IPS DF 4.7 (cell line): ENCODE measurements around the gene CHRNA4.
"Not testable (repeated sequence)": the region's sequence is repeated elsewhere in the genome, so short reads cannot be mapped to it uniquely, and the experiment has no call there.

Experiments
- DNase-seq: peaks from one replicate; pipeline ENCODE4 v3.0.0-alpha.2; 2013; ENCODE audit warnings: low spot score; ENCODE audit errors: extremely low read depth

Gene CHRNA4

DNA sequence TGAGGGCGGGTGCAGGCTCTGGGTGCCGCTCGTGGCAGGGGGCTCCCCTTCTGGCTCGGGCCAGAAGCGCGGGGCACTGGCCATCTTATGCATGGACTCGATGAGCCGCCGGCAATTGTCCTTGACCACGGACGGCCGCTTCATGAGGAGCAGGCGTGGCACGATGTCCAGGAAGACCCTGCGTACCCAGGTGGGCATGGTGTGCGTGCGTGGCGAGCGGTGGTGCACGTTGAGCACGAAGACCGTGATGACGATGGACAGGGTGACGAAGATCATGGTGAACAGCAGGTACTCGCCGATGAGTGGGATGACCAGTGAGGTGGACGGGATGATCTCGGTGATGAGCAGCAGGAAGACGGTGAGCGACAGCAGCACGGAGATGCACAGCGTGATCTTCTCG is 11.0 kb downstream of the CHRNA4 start:
- DNase-seq = no peak

DNA sequence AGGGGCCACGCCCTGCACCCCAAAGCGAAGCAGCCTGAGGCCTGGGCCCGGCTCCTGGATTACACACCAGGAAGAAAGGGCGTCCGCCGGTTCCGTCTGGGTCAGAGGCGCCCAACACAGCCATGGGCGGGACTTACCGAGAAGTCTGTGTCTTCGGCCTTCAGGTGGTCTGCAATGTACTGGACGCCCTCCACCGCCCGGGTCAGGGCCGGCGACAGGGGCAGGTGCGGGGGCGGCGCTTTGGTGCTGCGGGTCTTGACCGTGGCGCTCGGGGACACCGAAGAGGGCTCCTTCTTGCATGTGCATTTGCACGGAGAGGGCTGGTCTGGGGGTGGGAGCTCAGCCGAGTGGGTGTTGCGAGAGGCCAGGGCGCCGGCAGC is 11.6 kb downstream of the CHRNA4 start:
- DNase-seq = no peak

- DNase-seq = no peak
These were observed 12.2 kb downstream of the CHRNA4 start for GRCh38 chr20:63348828-63349515.

GRCh38 chr20:63347950-63348827 is 13.0 kb downstream of the CHRNA4 start:
- no peak for DNase-seq

DNA sequence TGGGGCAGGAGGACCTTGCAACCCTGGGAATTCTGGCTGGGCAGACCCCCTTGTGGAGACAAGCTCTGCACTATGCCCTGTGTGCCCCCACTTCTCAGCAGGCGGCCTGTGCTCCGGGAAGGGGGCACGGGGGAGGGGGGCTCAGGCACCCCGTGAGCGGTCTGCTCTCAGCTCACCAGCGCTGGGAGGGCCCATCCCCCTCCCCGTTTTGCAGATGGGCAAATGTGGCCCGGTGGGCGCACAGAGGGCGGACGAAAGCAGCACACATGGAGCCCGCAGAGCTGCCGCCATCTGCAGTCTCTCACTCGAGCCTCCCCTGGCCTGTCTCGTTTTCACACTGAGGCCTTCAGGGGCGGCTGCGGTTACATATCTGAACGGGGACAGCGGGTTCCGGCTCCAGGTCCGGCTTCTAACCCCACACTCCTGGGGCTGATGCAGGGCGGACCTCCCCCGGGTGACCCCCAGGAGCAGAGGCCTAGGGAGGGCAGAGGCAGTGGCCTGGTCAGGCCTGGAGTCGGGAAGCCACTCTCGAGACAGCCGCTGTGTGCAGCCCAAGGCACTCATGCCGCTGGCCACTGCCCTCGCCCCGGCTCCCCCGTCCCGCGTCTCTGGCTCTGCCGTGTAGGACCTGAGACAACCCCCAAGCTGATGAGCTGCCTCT is 13.9 kb downstream of the CHRNA4 start:
- no peak for DNase-seq

GRCh38 chr20:63346131-63347080 is 14.7 kb downstream of the CHRNA4 start:
- DNase-seq = no peak

- DNase-seq = no peak
These were observed 15.6 kb downstream of the CHRNA4 start for GRCh38 chr20:63345328-63346100.

- DNase-seq = no peak
These were observed 16.4 kb downstream of the CHRNA4 start for GRCh38 chr20:63344616-63345327.

- no peak for DNase-seq
These were observed 17.4 kb downstream of the CHRNA4 start for GRCh38 chr20:63343460-63344445.

DNA sequence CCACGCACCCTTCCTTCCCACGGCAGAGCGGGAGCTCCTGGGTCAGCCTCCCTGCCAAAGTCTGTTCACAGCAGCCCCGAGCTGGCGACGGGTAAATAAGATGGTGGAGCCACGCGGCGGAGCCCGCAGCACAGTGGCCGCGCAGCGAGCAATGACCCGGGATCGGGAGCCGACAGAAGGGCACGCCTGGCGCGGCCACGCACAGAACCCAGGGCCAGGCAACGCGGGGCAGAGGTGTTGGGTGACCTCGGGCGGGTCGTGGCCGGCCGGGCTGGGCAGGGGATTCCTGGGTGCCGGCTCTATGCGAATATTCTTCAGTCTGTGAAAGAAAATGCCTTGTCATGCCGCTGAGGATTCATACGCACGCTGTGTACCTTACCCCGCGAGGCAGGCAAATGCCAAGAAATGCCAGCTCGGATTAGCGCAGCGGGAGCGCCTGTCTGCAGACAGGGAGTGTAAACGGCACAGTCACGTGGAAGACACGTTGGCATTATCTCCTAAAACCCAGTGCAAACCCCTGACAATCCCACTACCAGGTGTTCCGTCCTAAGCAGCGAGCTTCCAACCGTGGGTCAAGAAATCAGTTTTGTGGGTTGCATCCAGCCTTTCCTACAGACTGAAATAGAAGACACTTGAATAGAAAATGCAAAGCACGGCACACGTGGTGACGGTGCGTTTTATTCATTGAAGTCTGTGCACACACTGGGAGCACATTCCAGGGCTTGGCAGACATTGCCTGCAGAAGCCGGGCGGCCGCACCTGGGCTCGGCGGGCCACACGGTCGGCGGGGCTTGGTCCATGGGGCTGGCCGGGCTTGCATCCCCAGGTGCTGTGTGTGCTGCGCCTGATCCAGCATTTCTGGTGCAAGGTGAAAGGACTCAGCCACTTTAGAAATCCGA is 18.3 kb downstream of the CHRNA4 start:
- no peak for DNase-seq

- DNase-seq = not testable (repeated sequence)
These were observed 20.9 kb downstream of the CHRNA4 start for GRCh38 chr20:63340158-63340688.

GRCh38 chr20:63339154-63340094 is 21.7 kb downstream of the CHRNA4 start:
- DNase-seq = not testable (repeated sequence)

- DNase-seq = no peak
These were observed 23.2 kb downstream of the CHRNA4 start for GRCh38 chr20:63337786-63338420.

DNA sequence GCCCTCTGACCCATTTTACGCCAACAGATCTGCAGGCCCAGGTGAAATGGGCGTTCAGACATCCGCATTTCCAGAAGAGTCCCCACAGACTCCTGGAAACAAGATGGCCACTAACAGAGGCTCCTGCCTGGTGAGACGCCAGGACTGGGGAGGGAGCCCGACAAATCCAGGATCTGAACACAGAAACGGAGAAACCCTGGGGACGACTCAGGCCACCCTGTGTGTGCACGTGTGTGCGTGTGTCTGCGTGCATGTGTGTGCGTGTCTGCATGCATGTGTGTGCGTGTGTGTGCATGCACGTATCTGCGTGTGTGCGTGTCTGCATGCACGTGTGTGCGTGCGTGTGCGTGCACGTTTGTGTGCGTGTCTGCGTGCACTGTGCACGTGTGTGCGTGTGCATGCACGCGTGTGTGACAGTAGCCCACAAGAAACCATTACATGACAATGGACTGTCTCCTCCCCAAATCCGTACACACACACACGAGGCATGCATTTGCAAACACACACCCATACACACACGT is 24.9 kb downstream of the CHRNA4 start:
- DNase-seq = no peak

- DNase-seq = no peak
These were observed 25.4 kb downstream of the CHRNA4 start for GRCh38 chr20:63335711-63336110.
